Endothelial cell of umbilical vein (primary cell): ENCODE results near the gene DGLUCY. TPM values are rescaled to one million over a fixed set of nuclear protein-coding genes. Genes with fewer than 3 reads are reported as not detected.

ENCODE experiments used
- BruUV-seq: library from RNA; stranded (reverse); fragments of 400-500 nt; replicated peaks from 2 replicates; lab custom pipeline; 2021; lab: Mats Ljungman, UMichigan
- CTCF ChIA-PET: fragments of 300-600, 350-600 bp; sonication (Branson Sonifier 250); formaldehyde crosslinking; loops from one replicate; lab custom pipeline; 2021; ENCODE audit warnings: antibody characterized with exemption, inconsistent platforms; lab: Charles Lee
- POLR2A ChIA-PET: fragments of 300-600, 350-600 bp; sonication (Branson Sonifier 250); formaldehyde crosslinking; loops from one replicate; lab custom pipeline; 2021; ENCODE audit warnings: antibody characterized with exemption, inconsistent platforms; lab: Charles Lee
- DNase-seq: peaks from one replicate; pipeline ENCODE4 v3.0.0-alpha.2; 2011; ENCODE audit warnings: low read depth, low spot score
- FAIRE-seq: peaks from 2 replicates; lab custom pipeline; 2011; peaks lifted over from hg19 to GRCh38; lab: Jason Lieb, UNC
- H2AFZ ChIP-seq: 2 replicates; pipeline ENCODE4 v1.6.0; 2012; ENCODE audit warnings: low read depth, low read length, control low read depth, inconsistent platforms
- H3K27ac ChIP-seq: 2 replicates; pipeline ENCODE4 v1.5.1; 2011; ENCODE audit warnings: low read depth, mild to moderate bottlenecking, control low read depth, low read length, moderate library complexity; ENCODE audit not compliant: insufficient read depth
- H3K27me3 ChIP-seq, 2 experiments: 2 replicates each; pipeline versions ENCODE4 v1.6.0 to v1.6.1; 2011; ENCODE audit warnings: low read length in 2 of 2, mixed read lengths in 1 of 2; ENCODE audit not compliant: control insufficient read depth in 2 of 2, insufficient read depth in 2 of 2
- H3K36me3 ChIP-seq, 2 experiments: 2 replicates in 1 of 2; 3 replicates in 1 of 2; pipeline ENCODE4 v1.5.1; 2011; ENCODE audit warnings: low read length in 2 of 2, mild to moderate bottlenecking in 1 of 2, moderate library complexity in 1 of 2; ENCODE audit not compliant: control insufficient read depth in 2 of 2, insufficient read depth in 2 of 2; ENCODE audit errors: extremely low read depth in 1 of 2
- H3K4me1 ChIP-seq: 3 replicates; pipeline ENCODE4 v1.5.1; 2011; ENCODE audit warnings: mild to moderate bottlenecking, low read length; ENCODE audit not compliant: control insufficient read depth, insufficient read depth; ENCODE audit errors: extremely low read depth
- H3K4me2 ChIP-seq: 2 replicates; pipeline ENCODE4 v1.6.1; 2011; ENCODE audit warnings: low read length, control low read depth, mixed read lengths; ENCODE audit not compliant: insufficient read depth
- H3K4me3 ChIP-seq, 3 experiments: fragments of 200-600 bp in 1 of 3; sonication (generic), shearing (Covaris generic) in 1 of 3; replicated peaks in 1 of 3; 2 replicates each; pipeline ENCODE4 v1.5.1; 2011 to 2016; ENCODE audit warnings: control low read depth in 3 of 3, low read length in 3 of 3, mild to moderate bottlenecking in 2 of 3, inconsistent platforms in 1 of 3, low read depth in 1 of 3, moderate library complexity in 1 of 3; ENCODE audit not compliant: insufficient read depth in 1 of 3
- H3K79me2 ChIP-seq: 2 replicates; pipeline ENCODE4 v1.6.0; 2012; ENCODE audit warnings: low read length, inconsistent platforms; ENCODE audit not compliant: control insufficient read depth, insufficient read depth
- H3K9ac ChIP-seq: replicated peaks from 2 replicates; pipeline ENCODE3; 2011; ENCODE audit warnings: low read length, control low read depth; ENCODE audit not compliant: insufficient read depth; ENCODE audit errors: extremely low read depth
- H3K9me1 ChIP-seq: replicated peaks from 3 replicates; pipeline ENCODE4 v1.6.0; 2011; ENCODE audit warnings: mild to moderate bottlenecking, low read length; ENCODE audit not compliant: control insufficient read depth, insufficient read depth; ENCODE audit errors: extremely low read depth
- H3K9me3 ChIP-seq: replicated peaks from 2 replicates; pipeline ENCODE4 v1.5.1; 2012; ENCODE audit warnings: low read length, inconsistent platforms; ENCODE audit not compliant: control insufficient read depth, insufficient read depth
- H4K20me1 ChIP-seq: replicated peaks from 2 replicates; pipeline ENCODE3; 2011; ENCODE audit warnings: mild to moderate bottlenecking, low read length; ENCODE audit not compliant: control insufficient read depth, insufficient read depth; ENCODE audit errors: extremely low read depth
- GATA2 ChIP-seq: IDR thresholded peaks from 2 replicates; pipeline ENCODE4 v1.7.0; 2011; ENCODE audit warnings: low read depth, mild to moderate bottlenecking, moderate library complexity, mixed read lengths, low read length; ENCODE audit not compliant: insufficient read length, insufficient read depth
- JUN ChIP-seq: IDR thresholded peaks from 2 replicates; pipeline ENCODE4 v1.6.1; 2011; ENCODE audit warnings: borderline replicate concordance, low read depth; ENCODE audit not compliant: insufficient read length, insufficient read depth
- MAX ChIP-seq: IDR thresholded peaks from 2 replicates; pipeline ENCODE4 v1.6.1; 2011; ENCODE audit not compliant: insufficient read depth, insufficient read length
- MYC ChIP-seq: IDR thresholded peaks from one replicate; pipeline ENCODE4 v1.6.1; 2011; ENCODE audit warnings: mild to moderate bottlenecking, low read depth, low read length
- POLR2A ChIP-seq: IDR thresholded peaks from 2 replicates; pipeline ENCODE4 v1.6.1; 2012; ENCODE audit warnings: low read depth, mild to moderate bottlenecking, control low read depth, low read length
- POLR2AphosphoS5 ChIP-seq: IDR thresholded peaks from 2 replicates; pipeline ENCODE4 v1.6.1; 2012; ENCODE audit warnings: low read depth, mild to moderate bottlenecking, control low read depth, low read length, moderate library complexity; ENCODE audit not compliant: insufficient read depth
- dilution Hi-C: fragments of 300-500 bp; cut with MboI; formaldehyde crosslinking; loops from one replicate; pipeline ENCODE4 v1.15.0; 2019; ENCODE audit warnings: low sequenced_read_pairs; ENCODE audit not compliant: extremely low pct_ligation_motif_present
- intact Hi-C: fragments of 100-400 bp; cut with micrococcal nuclease; formaldehyde crosslinking; loops from one replicate; pipeline ENCODE4 v1.10.0; 2022
- polyA plus RNA-seq, 4 experiments: library from polyadenylated mRNA; depleted of rRNA in 3 of 4; stranded (reverse) in 3 of 4; unstranded in 1 of 4; fragments of >200 nt; gene quantifications; 2 replicates each; pipeline versions ENCODE4 v1.2.1 to v1.2.3, GENCODE V29; 2011 to 2012; ENCODE audit warnings: missing spikeins in 1 of 4
- total RNA-seq: library from RNA; stranded (reverse); gene quantifications from 2 replicates; pipeline ENCODE4 v1.2.3, GENCODE V29; 2021
- TF ChIP-seq, protein P1 (sequence below), 2 donors: IDR thresholded peaks; 1 replicate in 1 of 2; 2 replicates in 1 of 2; pipeline ENCODE4 v1.5.1; 2011; ENCODE audit warnings: low read length in 2 of 2, mild to moderate bottlenecking in 2 of 2, moderate library complexity in 2 of 2, control low read depth in 1 of 2, inconsistent platforms in 1 of 2, low read depth in 1 of 2; ENCODE audit not compliant: insufficient read depth in 1 of 2; ENCODE audit errors: extremely low read depth in 1 of 2

DGLUCY gene
- total and polyA plus RNA-seq, 2 donors (not counting 3 experiments of a cell fraction or from before 2014, with no cell fraction given) = 40.9 to 65.6 TPM

- Histone ChIP-seq H3K4me3 (no peak overlapping the region), H3K9ac (no peak overlapping the region), H3K36me3 (no peaks in the 10 kb centered on the region), H3K27me3 (no peaks in the 10 kb centered on the region), H3K79me2 (no peaks in the 10 kb centered on the region), H3K4me2 (no peak overlapping the region), H4K20me1 (no peaks in the 10 kb centered on the region), H3K4me1 (peaks cover 10% of the 10 kb centered on the region), H3K9me3 (no peaks in the 10 kb centered on the region), H3K9me1 (no peaks in the 10 kb centered on the region), H2AFZ (no peak overlapping the region), H3K27ac (no peak overlapping the region)
- ChIA-PET POLR2A (no interaction called here), CTCF (interaction anchor here (2.1 kb wide), 1 partner anchor 11 kb away, joined by 5 read pairs; no protein-coding TSS in a partner anchor)
- dilution Hi-C loops = no loop called here
- TF ChIP-seq, protein P1, sequence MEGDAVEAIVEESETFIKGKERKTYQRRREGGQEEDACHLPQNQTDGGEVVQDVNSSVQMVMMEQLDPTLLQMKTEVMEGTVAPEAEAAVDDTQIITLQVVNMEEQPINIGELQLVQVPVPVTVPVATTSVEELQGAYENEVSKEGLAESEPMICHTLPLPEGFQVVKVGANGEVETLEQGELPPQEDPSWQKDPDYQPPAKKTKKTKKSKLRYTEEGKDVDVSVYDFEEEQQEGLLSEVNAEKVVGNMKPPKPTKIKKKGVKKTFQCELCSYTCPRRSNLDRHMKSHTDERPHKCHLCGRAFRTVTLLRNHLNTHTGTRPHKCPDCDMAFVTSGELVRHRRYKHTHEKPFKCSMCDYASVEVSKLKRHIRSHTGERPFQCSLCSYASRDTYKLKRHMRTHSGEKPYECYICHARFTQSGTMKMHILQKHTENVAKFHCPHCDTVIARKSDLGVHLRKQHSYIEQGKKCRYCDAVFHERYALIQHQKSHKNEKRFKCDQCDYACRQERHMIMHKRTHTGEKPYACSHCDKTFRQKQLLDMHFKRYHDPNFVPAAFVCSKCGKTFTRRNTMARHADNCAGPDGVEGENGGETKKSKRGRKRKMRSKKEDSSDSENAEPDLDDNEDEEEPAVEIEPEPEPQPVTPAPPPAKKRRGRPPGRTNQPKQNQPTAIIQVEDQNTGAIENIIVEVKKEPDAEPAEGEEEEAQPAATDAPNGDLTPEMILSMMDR (IDR thresholded peaks at IDR 0.05; ENCODE audit: extremely low read depth in 1 of 2, insufficient read depth in 1 of 2, low read depth in 1 of 2, low read length in 2 of 2) = no peak
- TF ChIP-seq MAX (no peak), JUN (no peak), POLR2AphosphoS5 (no peak), POLR2A (no peak), GATA2 (no peak), MYC (no peak)
- FAIRE-seq = no peak
- BruUV-seq = no TSS peak
- intact Hi-C loops = no loop called here
- no peak for DNase-seq
Measured at GRCh38 chr14:91230397-91231035, 116.6 kb downstream of the DGLUCY start.
